ENCODE data around the gene CNTNAP5.
"Not testable (repeated sequence)": the region's sequence is repeated elsewhere in the genome, so short reads cannot be mapped to it uniquely, and the experiment has no call there.

The CNTNAP5 gene

GRCh38 chr2:124328397-124328796 is 303.3 kb downstream of the CNTNAP5 start:
- no peak for DNase-seq

DNA sequence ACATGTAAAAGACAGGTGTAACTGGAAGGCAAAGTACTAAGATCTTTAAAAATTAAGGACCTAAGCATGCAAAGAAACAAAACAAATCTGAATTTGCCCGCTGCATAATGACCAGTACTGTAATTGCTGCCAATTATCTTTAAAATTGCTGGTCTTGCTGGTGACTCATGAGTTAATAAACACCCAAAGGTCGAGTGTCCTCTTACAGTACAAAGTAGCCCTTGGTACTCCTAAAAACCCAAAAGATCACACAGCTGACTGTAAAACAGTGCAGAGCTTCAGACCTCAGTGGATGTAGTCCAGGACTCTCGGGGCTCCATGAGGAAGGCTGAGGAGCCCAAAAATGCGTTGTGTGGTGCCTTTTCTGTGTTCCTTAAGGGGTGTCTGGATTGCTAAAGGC is 308.7 kb downstream of the CNTNAP5 start:
- DNase-seq = no peak

DNA sequence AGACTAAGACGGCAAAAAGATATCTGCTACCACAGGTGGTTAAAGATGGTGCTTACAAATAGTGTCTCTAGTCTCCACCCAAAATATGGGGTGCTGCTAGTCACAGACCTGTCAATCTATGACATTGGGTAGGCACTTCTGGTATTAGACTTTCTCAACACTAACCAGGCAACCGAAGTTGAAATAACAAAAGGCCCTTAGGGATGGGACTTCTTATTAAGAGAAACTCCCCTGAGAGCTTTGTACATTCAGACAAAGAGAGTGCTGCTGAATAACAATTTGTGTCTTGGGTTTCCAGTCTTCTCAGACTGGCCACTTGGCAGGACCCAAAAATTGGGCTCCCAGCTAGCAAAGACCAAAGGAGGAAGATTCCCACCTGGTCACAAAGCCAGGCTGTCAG is 310.0 kb downstream of the CNTNAP5 start:
- no peak for DNase-seq

GRCh38 chr2:124339709-124340108 is 314.6 kb downstream of the CNTNAP5 start:
- DNase-seq = no peak

DNA sequence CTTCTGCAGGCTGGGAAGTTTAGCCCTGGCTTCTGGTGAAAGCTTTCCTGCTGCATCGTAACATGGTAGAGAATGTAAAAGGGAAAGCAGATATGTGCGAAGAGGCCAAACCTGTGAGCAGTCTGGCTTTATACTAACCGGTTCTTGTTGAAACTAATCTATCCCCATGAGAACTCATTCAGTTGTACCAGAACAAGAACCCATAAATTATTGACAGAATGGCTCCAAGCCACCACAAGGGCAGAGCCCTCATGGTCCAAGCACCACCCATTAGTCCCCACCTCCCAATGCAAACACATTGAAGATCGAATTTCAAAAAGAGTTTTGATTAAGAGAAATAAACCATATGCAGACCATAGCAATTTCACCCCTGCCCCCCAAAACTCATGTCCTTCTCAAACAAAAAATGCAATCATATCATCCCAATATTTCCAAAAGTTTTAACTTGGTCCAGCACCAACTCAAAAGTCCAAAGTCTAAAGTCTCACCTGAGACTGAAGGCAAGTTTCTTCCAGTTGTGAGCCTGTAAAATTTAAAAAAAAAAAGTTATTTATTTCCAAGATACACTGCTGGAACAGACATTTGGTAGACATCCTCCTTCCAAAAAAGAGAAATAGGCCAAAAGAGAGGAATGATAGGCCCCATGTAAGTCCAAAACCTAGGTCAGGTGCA is 318.9 kb downstream of the CNTNAP5 start:
- no peak for DNase-seq

DNA sequence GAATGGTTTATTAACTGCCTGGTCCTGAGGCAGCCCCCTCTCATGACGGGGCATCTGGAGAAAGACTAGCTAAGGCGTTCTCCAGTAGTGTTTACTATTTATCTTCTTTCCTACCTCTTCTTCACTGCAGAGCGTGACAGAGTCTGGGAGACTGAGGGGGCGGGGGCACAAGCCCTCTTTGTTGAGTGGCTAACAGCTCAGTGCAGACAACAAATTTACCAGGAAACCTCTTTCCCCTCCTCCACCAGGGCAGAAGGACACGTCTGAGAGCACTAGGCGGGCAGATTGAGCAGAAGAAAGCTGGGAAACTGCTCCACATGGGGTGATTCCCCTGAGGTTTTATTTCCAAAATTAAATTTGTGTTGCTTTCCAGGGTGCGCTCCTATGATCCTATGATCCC is 322.1 kb downstream of the CNTNAP5 start:
- DNase-seq = no peak

- no peak for DNase-seq
Measured at GRCh38 chr2:124353656-124354055, 328.6 kb downstream of the CNTNAP5 start.

DNA sequence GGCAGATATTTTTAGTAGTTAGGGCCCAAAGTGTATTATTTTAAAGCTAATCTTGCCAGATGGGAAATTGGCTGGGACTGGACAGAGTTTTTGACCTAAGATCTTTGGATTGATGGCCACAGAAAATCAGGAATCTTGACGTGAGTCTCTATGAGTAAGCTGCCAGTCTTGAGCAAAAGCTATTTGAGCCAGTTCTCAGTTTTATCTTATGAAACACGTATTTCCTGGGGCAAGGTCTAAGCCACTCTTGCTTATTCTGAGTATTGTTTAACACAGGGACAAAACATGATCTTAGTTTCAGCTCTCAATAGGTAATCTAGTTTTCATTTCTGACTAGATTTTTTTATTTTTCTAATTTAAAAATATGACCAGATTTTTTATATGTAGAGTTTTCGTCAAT is 329.4 kb downstream of the CNTNAP5 start:
- DNase-seq = no peak

DNA sequence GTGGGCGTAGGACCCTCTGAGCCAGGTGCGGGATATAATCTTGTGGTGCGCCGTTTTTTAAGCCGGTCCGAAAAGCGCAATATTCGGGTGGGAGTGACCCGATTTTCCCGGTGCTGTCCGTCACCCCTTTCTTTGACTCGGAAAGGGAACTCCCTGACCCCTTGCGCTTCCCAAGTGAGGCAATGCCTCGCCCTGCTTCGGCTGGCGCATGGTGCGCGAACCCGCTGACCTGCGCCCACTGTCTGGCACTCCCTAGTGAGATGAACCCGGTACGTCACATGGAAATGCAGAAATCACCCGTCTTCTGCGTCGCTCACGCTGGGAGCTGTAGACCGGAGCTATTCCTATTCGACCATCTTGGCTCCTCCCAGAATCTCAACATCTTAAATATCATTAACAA is 336.9 kb downstream of the CNTNAP5 start:
- DNase-seq = not testable (repeated sequence)

DNA sequence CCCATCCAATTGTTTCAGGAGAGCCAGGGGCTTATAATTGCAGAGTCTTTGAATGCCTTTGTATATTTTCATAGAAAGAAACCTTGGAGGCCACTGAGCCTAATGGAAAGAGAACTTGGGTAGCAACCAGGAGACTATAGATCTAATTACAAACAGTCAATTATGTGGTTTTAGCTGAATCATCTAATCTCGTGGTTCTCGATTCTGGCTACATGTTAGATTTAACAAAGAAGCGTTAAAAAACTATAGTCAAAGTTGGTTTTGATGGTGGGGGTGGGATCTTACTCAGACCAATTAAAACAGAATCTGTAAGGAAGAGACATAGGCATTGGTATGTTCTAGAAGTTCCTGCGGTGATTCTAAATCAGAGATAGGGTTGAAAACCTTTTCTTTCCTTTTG is 344.1 kb downstream of the CNTNAP5 start:
- no peak for DNase-seq

- DNase-seq = no peak
Measured at GRCh38 chr2:124380221-124380749, 355.2 kb downstream of the CNTNAP5 start.

DNA sequence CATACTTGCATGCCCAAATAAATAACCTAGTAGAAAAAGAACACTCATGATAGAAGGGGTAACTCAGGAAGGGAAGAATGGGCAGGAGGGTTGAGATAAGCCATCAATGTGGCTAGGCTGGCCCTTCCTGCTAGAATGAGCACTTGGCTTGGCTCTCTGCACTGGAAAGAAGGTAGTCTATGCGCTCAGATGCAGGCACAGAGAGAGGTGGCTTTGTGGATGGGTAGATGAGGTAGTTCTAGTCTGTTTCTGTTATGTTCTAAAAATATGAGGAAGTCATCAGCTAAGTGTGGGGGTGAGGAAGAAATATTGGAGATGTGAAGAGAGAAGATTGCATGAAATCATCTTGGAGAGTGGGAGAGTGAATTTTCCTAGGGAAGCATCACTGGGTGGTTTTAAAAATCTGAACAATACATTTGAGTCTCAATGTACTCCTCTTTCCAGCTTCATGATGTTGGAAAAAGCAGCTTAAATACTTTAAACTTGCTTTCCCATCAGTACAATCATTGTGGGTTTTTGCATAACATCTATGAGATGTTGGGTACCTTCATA is 357.1 kb downstream of the CNTNAP5 start:
- DNase-seq = no peak

DNA sequence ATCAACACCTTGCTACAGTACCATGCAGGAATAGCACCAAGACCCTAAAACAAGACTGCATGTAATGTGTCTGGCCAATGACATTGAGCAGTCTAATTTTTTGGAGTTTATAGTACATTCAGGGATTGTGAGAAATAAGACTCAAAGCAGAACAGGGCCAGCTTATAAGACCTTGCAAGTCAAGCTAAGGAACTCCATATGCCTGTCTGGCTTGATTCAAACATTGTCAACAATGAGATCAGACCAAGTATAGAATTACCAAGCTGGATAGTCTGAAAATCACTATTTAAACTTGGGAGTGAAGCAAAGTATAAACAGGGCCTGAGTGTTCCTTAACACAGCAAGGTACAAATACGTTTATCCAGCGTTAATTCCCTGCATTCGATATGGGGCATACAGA is 370.9 kb downstream of the CNTNAP5 start:
- no peak for DNase-seq

DNA sequence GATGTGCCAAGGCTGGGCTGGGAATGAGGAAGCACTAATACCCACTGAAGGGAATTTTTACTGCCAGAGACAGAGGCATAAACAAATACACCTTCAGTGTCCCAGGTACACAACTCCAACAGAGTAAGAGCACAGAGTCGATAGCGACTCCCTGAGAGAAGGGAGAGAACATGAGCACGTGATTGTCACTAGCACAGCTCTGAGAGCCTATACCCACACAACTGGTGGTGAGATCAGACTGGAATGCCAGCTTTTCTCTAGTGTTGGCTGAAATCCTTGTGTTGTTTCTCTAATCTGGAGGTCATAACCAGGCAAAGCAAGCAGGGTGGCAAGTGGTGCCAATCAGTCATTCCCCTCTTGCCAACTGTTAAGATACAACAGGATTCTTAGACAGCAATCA is 377.2 kb downstream of the CNTNAP5 start:
- no peak for DNase-seq

- not testable (repeated sequence) for DNase-seq
Measured at GRCh38 chr2:124407836-124408534, 382.9 kb downstream of the CNTNAP5 start.

GRCh38 chr2:124424074-124424473 is 399.0 kb downstream of the CNTNAP5 start:
- no peak for DNase-seq

DNA sequence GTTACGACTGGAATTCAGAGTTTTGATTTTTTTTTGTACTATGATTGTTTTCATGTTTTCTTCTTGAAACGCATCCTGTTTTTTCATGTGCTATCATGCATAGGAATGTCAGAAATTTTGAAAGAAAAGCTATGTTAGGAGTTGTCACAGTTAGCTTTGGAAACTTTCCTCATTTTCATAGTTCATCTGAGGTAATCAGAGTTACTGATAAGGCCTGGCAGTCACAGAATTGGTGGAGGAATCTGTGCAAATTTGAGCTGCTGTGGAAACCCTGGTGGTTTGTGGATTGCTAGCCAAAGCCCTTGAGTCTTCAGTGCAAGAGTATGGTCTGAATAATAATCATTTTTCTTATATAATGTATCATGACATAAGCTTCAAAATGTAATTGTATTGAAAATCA is 401.0 kb downstream of the CNTNAP5 start:
- DNase-seq = no peak

DNA sequence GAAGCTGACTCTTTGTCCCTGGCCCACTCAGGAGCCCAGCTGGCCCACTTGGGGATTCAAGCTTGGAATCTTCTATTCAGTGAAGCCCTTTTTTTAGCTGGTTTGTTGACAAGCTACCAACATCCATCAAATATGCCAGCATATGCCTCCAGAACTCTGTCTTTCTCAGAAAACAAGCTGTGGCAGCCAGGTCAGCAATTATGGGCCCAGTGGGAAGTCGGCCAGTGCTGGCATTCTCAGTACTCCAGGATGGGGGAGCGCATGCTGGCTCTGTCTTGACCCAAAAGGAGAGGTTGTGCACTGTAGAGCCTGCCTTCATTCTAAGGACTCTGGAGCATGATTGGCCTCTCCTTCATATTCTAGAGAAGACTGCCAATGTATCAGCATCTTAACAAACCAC is 401.5 kb downstream of the CNTNAP5 start:
- peak; percentile 21 for DNase-seq

GRCh38 chr2:124437811-124438210 is 412.7 kb downstream of the CNTNAP5 start:
- no peak for DNase-seq

DNA sequence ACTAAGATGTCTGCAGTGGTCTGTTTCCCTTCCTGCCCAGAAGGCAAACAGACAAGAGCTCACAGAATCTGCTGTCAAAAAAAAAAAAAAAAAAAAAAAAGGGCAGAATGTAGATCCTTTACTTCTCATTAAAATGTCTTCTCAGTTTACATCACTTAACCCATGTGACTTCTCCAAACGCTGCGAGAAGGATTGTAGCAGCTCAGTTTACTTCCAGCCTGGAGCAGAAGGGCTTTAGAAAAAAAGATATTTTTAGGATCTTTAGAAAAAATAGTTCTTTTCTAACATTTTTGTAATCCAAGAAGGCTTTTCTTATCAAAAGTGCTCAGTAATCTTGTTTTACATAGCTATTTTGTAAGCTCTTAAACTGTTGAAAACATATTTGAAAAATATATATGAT is 425.4 kb downstream of the CNTNAP5 start:
- no peak for DNase-seq

DNA sequence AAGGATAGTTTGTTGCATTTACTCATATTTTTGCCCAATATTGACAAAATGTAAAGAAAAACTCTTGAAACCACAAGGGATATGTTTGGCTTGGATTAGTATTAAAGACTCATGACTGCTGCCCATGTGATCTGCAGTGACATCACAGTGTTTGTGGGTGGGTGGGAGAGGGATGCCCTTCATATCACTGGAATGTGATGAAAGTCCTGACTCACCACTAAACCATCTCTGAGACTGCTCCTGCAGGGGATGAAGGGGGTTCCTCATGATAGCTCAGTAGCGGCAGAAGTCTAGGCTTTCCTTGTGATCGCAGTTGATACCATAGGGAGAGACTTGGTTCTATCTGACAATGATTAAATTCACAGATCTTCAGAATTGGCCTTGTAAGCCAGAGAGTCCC is 451.2 kb downstream of the CNTNAP5 start:
- no peak for DNase-seq

- DNase-seq = no peak
Measured at GRCh38 chr2:124478761-124479160, 453.7 kb downstream of the CNTNAP5 start.

DNA sequence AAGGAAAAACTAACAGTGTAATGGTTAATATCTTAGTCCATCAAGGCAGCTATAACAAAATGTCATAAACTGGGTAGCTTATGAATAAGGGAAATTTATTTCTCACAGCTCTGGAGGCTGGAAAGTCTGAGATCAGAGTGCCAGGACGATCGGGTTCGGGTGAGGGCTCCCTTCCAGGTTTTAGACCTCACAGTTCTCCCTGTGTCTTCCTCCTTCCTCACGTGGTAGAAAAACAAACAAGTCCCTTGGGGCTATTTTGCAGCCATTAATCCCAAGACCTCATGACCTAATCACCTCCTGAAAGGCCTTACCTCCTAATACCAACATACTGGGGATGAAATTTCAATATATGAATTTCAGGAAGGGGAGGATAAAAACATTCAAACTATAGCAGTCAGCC is 455.9 kb downstream of the CNTNAP5 start:
- DNase-seq = no peak

GRCh38 chr2:124482044-124482443 is 457.0 kb downstream of the CNTNAP5 start:
- no peak for DNase-seq
